PFSK-1 (cell line): ENCODE data around the gene NEXN.

ENCODE experiments used
- FOXP2 ChIP-seq: optimal IDR thresholded peaks from 2 replicates; pipeline ENCODE3; 2011; ENCODE audit warnings: borderline replicate concordance, control low read depth, inconsistent platforms; ENCODE audit not compliant: insufficient read depth; ENCODE audit errors: extremely low read length, extremely low read depth
- POLR2AphosphoS5 ChIP-seq: IDR thresholded peaks from 2 replicates; pipeline ENCODE4 v1.6.1; 2012; ENCODE audit warnings: low read depth, mild to moderate bottlenecking, control low read depth, low read length, moderate library complexity
- SIN3A ChIP-seq: IDR thresholded peaks from 2 replicates; pipeline ENCODE4 v1.6.1; 2012; ENCODE audit warnings: mild to moderate bottlenecking, low read length, moderate library complexity, borderline replicate concordance; ENCODE audit not compliant: insufficient read depth
- TAF1 ChIP-seq: IDR thresholded peaks from 2 replicates; pipeline ENCODE4 v1.6.1; 2012; ENCODE audit warnings: low read length, control low read depth, borderline replicate concordance; ENCODE audit not compliant: insufficient read depth
- TF ChIP-seq, protein P1 (sequence below), 2 experiments: IDR thresholded peaks; 2 replicates each; pipeline versions ENCODE4 v1.6.1 to v1.8.0; 2011 to 2012; ENCODE audit warnings: low read depth in 2 of 2, low read length in 2 of 2, control low read depth in 1 of 2, inconsistent platforms in 1 of 2, mild to moderate bottlenecking in 1 of 2, moderate library complexity in 1 of 2; ENCODE audit not compliant: insufficient read depth in 1 of 2

Gene NEXN

DNA sequence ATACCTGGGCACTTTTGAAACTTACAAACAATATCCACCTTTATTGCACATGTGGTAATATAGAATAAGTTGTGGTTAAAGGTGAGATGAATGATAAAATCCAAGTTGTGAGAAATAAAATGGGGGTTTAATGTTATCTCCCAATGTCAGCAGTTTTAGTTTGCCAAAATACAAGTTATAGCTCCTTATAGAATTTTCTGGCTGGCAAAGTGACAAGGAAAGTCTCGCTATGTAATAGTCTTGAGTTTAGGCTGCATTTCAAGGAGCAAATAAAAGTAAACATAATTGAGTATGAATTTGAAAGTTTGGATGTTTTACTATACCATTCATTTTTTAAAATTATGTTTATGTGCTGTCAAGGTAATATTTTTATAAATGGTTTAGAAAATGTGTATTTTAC is 15.0 kb upstream of the NEXN start:
- TF ChIP-seq, protein P1, sequence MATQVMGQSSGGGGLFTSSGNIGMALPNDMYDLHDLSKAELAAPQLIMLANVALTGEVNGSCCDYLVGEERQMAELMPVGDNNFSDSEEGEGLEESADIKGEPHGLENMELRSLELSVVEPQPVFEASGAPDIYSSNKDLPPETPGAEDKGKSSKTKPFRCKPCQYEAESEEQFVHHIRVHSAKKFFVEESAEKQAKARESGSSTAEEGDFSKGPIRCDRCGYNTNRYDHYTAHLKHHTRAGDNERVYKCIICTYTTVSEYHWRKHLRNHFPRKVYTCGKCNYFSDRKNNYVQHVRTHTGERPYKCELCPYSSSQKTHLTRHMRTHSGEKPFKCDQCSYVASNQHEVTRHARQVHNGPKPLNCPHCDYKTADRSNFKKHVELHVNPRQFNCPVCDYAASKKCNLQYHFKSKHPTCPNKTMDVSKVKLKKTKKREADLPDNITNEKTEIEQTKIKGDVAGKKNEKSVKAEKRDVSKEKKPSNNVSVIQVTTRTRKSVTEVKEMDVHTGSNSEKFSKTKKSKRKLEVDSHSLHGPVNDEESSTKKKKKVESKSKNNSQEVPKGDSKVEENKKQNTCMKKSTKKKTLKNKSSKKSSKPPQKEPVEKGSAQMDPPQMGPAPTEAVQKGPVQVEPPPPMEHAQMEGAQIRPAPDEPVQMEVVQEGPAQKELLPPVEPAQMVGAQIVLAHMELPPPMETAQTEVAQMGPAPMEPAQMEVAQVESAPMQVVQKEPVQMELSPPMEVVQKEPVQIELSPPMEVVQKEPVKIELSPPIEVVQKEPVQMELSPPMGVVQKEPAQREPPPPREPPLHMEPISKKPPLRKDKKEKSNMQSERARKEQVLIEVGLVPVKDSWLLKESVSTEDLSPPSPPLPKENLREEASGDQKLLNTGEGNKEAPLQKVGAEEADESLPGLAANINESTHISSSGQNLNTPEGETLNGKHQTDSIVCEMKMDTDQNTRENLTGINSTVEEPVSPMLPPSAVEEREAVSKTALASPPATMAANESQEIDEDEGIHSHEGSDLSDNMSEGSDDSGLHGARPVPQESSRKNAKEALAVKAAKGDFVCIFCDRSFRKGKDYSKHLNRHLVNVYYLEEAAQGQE (IDR thresholded peaks at IDR 0.05; ENCODE audit: insufficient read depth in 1 of 2, low read depth in 2 of 2, low read length in 2 of 2), result no peak
- no peak for TF ChIP-seq TAF1
- no peak for TF ChIP-seq POLR2AphosphoS5
- TF ChIP-seq FOXP2, result no peak
- no peak for TF ChIP-seq SIN3A

DNA sequence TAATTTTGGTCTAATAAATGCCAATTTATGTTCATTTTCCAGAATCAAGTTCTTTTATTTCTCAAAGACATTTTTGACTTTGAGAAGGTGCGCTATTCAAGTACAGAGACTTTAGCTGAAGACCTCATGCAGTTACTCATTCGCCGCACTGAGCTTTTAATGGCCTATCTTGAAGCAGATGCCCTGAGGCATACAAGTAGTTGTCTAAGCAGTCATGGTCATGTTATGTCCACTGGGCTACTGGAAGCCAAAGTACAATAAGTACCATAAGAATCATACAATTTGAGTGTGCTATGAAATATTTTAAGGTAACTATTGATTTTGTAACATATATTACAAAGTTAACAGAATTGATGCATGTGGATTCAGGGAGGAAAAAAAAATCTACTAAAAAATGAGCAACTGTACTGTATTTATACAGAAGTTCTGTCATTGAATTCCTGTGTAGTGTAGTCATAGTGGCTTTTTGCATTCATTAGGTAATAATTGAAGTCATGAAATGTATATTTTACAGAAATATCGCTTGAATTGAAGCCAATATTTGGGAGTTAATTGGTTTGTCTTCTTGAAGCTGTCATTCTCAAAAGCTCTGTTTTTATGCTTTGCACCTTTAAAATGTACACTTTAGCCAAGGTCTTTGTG is 13.5 kb upstream of the NEXN start:
- no peak for TF ChIP-seq FOXP2
- no peak for TF ChIP-seq POLR2AphosphoS5
- TF ChIP-seq SIN3A, result no peak
- TF ChIP-seq, protein P1 (IDR thresholded peaks at IDR 0.05; ENCODE audit: insufficient read depth in 1 of 2, low read depth in 2 of 2, low read length in 2 of 2), result no peak
- TF ChIP-seq TAF1, result no peak

DNA sequence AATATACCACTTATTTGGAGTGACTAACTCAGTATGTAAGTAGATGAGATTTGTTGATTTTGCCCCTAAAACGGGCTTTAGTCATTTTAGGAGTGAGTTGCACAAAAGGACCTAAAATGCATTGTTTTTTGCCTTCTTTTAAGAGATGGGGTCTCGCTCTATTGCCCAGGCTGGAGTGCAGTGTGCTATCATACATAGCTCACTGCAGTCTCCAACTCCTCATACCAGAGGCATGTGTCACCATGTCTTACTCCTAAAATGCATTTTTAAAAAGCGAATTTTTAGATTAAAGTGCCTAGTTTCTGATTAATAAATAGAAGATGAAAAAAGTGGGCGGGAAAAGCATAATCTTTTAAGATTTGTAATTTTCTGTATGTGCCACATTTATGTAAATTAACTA is 11.5 kb upstream of the NEXN start:
- no peak for TF ChIP-seq SIN3A
- TF ChIP-seq, protein P1 (IDR thresholded peaks at IDR 0.05; ENCODE audit: insufficient read depth in 1 of 2, low read depth in 2 of 2, low read length in 2 of 2), result no peak
- no peak for TF ChIP-seq TAF1
- no peak for TF ChIP-seq FOXP2
- no peak for TF ChIP-seq POLR2AphosphoS5

DNA sequence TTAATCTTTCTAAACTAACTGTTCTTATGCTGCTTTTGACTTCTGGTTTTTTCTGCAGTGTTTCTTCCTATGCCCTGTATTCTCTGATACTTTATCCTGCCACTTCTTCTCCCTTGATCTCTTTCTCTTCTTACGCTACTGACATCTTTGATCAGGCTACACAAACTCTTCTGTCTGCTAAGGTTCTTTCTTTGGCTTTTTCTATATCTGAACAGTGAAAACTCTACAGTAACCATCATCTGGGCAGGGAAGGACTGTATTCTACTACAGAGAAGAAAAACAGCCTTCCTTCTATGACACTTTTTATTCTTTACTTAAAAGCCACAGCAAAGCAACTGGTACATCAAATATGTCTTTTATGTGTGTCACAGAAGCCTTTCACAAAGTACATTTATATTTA is 7.4 kb upstream of the NEXN start:
- TF ChIP-seq TAF1 (no peak), POLR2AphosphoS5 (no peak), SIN3A (no peak), FOXP2 (no peak)
- TF ChIP-seq, protein P1 (IDR thresholded peaks at IDR 0.05; ENCODE audit: insufficient read depth in 1 of 2, low read depth in 2 of 2, low read length in 2 of 2), result no peak
